IPS-15b (cell line): ENCODE measurements around the gene ANKRD36C.
"Not testable (repeated sequence)": the region's sequence is repeated elsewhere in the genome, so short reads cannot be mapped to it uniquely, and the experiment has no call there.

Source experiments
- H3K27me3 ChIP-seq: one replicate; pipeline ENCODE4 v1.6.1; 2013; ENCODE audit warnings: low read length; ENCODE audit not compliant: control insufficient read depth, insufficient read depth
- H3K36me3 ChIP-seq: one replicate; pipeline ENCODE4 v1.6.1; 2013; ENCODE audit warnings: low read length; ENCODE audit not compliant: control insufficient read depth, insufficient read depth
- H3K4me1 ChIP-seq: one replicate; pipeline ENCODE4 v1.6.1; 2013; ENCODE audit warnings: mild to moderate bottlenecking, low read length; ENCODE audit not compliant: control insufficient read depth, insufficient read depth
- H3K4me3 ChIP-seq: one replicate; pipeline ENCODE4 v1.5.1; 2013; ENCODE audit warnings: low read depth, low read length
- H3K9ac ChIP-seq: one replicate; pipeline ENCODE4 v1.6.1; 2013; ENCODE audit warnings: low read depth, mild to moderate bottlenecking, low read length
- H3K9me3 ChIP-seq: one replicate; pipeline ENCODE4 v1.6.1; 2013; ENCODE audit warnings: mild to moderate bottlenecking, low read length; ENCODE audit not compliant: control insufficient read depth, insufficient read depth

ANKRD36C gene

GRCh38 chr2:95992102-95992501 is 478 bp upstream of the ANKRD36C start:
- H3K36me3 ChIP-seq, H3K4me1 ChIP-seq, H3K9me3 ChIP-seq, H3K27me3 ChIP-seq, H3K9ac ChIP-seq: not testable (repeated sequence)
- peak overlapping the region; percentile 55 for H3K4me3 ChIP-seq

- not testable (repeated sequence) for H3K4me3 ChIP-seq, H3K27me3 ChIP-seq, H3K9me3 ChIP-seq, H3K9ac ChIP-seq, H3K36me3 ChIP-seq, H3K4me1 ChIP-seq
Measured at GRCh38 chr2:95990884-95991283, 740 bp downstream of the ANKRD36C start.

- H3K4me3 ChIP-seq, H3K9me3 ChIP-seq, H3K27me3 ChIP-seq, H3K4me1 ChIP-seq, H3K36me3 ChIP-seq, H3K9ac ChIP-seq: not testable (repeated sequence)
Measured at GRCh38 chr2:95951662-95952061, 40.0 kb downstream of the ANKRD36C start.

- not testable (repeated sequence) for H3K36me3 ChIP-seq, H3K9ac ChIP-seq, H3K27me3 ChIP-seq, H3K4me3 ChIP-seq, H3K4me1 ChIP-seq, H3K9me3 ChIP-seq
Measured at GRCh38 chr2:95948039-95948438, 43.6 kb downstream of the ANKRD36C start.

GRCh38 chr2:95939947-95940346 is 51.7 kb downstream of the ANKRD36C start:
- not testable (repeated sequence) for H3K36me3 ChIP-seq, H3K9ac ChIP-seq, H3K27me3 ChIP-seq, H3K9me3 ChIP-seq, H3K4me1 ChIP-seq, H3K4me3 ChIP-seq

- not testable (repeated sequence) for H3K9me3 ChIP-seq, H3K36me3 ChIP-seq, H3K4me3 ChIP-seq, H3K9ac ChIP-seq, H3K27me3 ChIP-seq, H3K4me1 ChIP-seq
Measured at GRCh38 chr2:95930740-95931139, 60.9 kb downstream of the ANKRD36C start.

GRCh38 chr2:95917007-95917406 is 74.6 kb downstream of the ANKRD36C start:
- H3K27me3 ChIP-seq, H3K9me3 ChIP-seq, H3K4me1 ChIP-seq, H3K4me3 ChIP-seq, H3K9ac ChIP-seq, H3K36me3 ChIP-seq: not testable (repeated sequence)

- not testable (repeated sequence) for H3K4me1 ChIP-seq, H3K27me3 ChIP-seq, H3K9ac ChIP-seq, H3K36me3 ChIP-seq, H3K9me3 ChIP-seq, H3K4me3 ChIP-seq
Measured at GRCh38 chr2:95915131-95915530, 76.5 kb downstream of the ANKRD36C start.

- not testable (repeated sequence) for H3K4me1 ChIP-seq, H3K4me3 ChIP-seq, H3K9ac ChIP-seq, H3K27me3 ChIP-seq, H3K9me3 ChIP-seq, H3K36me3 ChIP-seq
Measured at GRCh38 chr2:95911431-95911830, 80.2 kb downstream of the ANKRD36C start.

GRCh38 chr2:95894443-95894842 is 97.2 kb downstream of the ANKRD36C start:
- not testable (repeated sequence) for H3K9me3 ChIP-seq, H3K4me1 ChIP-seq, H3K27me3 ChIP-seq, H3K36me3 ChIP-seq, H3K9ac ChIP-seq, H3K4me3 ChIP-seq

GRCh38 chr2:95867929-95868328 is 123.7 kb downstream of the ANKRD36C start:
- H3K36me3 ChIP-seq, H3K9me3 ChIP-seq, H3K4me3 ChIP-seq, H3K9ac ChIP-seq, H3K4me1 ChIP-seq, H3K27me3 ChIP-seq: not testable (repeated sequence)

- H3K4me1 ChIP-seq, H3K27me3 ChIP-seq, H3K9me3 ChIP-seq, H3K4me3 ChIP-seq, H3K9ac ChIP-seq, H3K36me3 ChIP-seq: not testable (repeated sequence)
Measured at GRCh38 chr2:95867047-95867677, 124.5 kb downstream of the ANKRD36C start.

- H3K9me3 ChIP-seq, H3K4me3 ChIP-seq: not testable (repeated sequence)
Measured at GRCh38 chr2:95862121-95862520, 129.5 kb downstream of the ANKRD36C start.

More at GRCh38 chr2:95862121-95862520, 129.5 kb downstream of the ANKRD36C start:
- H3K36me3 ChIP-seq, H3K27me3 ChIP-seq, H3K9ac ChIP-seq, H3K4me1 ChIP-seq: not testable (repeated sequence)
